K562 (cell line): Measurements from ENCODE around the gene TENT4B. TPM values are rescaled to one million over a fixed set of nuclear protein-coding genes. Genes with fewer than 3 reads are reported as not detected.

ENCODE experiments used
- ATF1 ChIP-seq, 2 experiments: fragments of 450-650 bp in 1 of 2; IDR thresholded peaks; 2 replicates each; pipeline ENCODE4 v1.6.1; 2016; ENCODE audit warnings: missing compliant biosample characterization in 1 of 2, missing genetic modification characterization in 1 of 2
- CBFB ChIP-seq: sonication (generic); formaldehyde crosslinking; IDR thresholded peaks from 2 replicates; pipeline ENCODE4 v1.4.0; 2020; ENCODE audit warnings: mild to moderate bottlenecking, missing genetic modification reagents
- ETV1 ChIP-seq: fragments of 450-650 bp; conservative IDR thresholded peaks from 2 replicates; pipeline ENCODE4 v1.6.1; 2016; ENCODE audit warnings: missing genetic modification characterization, control low read depth, low read depth, missing compliant biosample characterization
- HDAC1 ChIP-seq, 2 experiments: fragments of 450-650 bp; IDR thresholded peaks; 2 replicates each; pipeline ENCODE4 v1.6.1; 2016 to 2017; ENCODE audit warnings: inconsistent platforms in 1 of 2, mild to moderate bottlenecking in 1 of 2, moderate library complexity in 1 of 2
- MTF1 ChIP-seq: fragments of 250-450 bp; sonication (Bioruptor Pico); IDR thresholded peaks from 2 replicates; pipeline ENCODE4 v1.9.0; 2021; ENCODE audit warnings: moderate library complexity, mild to moderate bottlenecking, inconsistent platforms, borderline replicate concordance
- SMARCB1 ChIP-seq: IDR thresholded peaks from 2 replicates; pipeline ENCODE4 v1.6.1; 2011; ENCODE audit warnings: improper control_type of control experiment, low read depth; ENCODE audit not compliant: insufficient read length
- TBP ChIP-seq: optimal IDR thresholded peaks from 2 replicates; pipeline ENCODE3; 2011; ENCODE audit warnings: low read depth, low read length, improper control_type of control experiment
- THRB ChIP-seq: fragments of 450-650 bp; formaldehyde crosslinking; conservative IDR thresholded peaks from 2 replicates; pipeline ENCODE4 v1.4.0; 2022; ENCODE audit warnings: mild to moderate bottlenecking, missing genetic modification characterization
- ZFP36 ChIP-seq: fragments of 150-350 bp; IDR thresholded peaks from 2 replicates; pipeline ENCODE4 v1.6.1; 2018; ENCODE audit warnings: low read length, low read depth; ENCODE audit not compliant: partially characterized antibody
- ZNF398 ChIP-seq: fragments of 250-450 bp; sonication (Bioruptor Pico); IDR thresholded peaks from 2 replicates; pipeline ENCODE4 v1.8.0; 2021; ENCODE audit warnings: moderate library complexity, mild to moderate bottlenecking, inconsistent platforms
- ZNF668 ChIP-seq: fragments of 250-450 bp; sonication (Bioruptor Pico); IDR thresholded peaks from 2 replicates; pipeline ENCODE4 v1.8.0; 2022; ENCODE audit warnings: mild to moderate bottlenecking, inconsistent platforms
- polyA plus RNA-seq, 8 experiments: library from polyadenylated mRNA; depleted of rRNA in 4 of 8; stranded (reverse) in 5 of 8; unstranded in 3 of 8; fragments of >200 nt; fragmentation: Nextera tagmentation in 2 of 8; fragmentation: Illumina TruSeq in 1 of 8; extraction: Ambion mirVana in 2 of 8; extraction: Trizol in 1 of 8; gene quantifications; 2 replicates each; pipeline versions ENCODE4 v1.2.1 to v1.2.3, GENCODE V29; 2011 to 2014; ENCODE audit warnings: inconsistent platforms in 1 of 8, missing spikeins in 1 of 8
- total RNA-seq, 7 experiments: library from RNA; depleted of rRNA in 6 of 7; stranded (reverse); fragments of >200 nt in 6 of 7; fragmentation: Illumina TruSeq in 2 of 7; extraction: Trizol in 2 of 7; gene quantifications; 2 replicates each; pipeline versions ENCODE4 v1.2.1 to v1.2.3, GENCODE V29; 2011 to 2021; ENCODE audit warnings: low replicate concordance in 1 of 7
- TF ChIP-seq, protein P1 (sequence below): fragments of 450-650 bp; IDR thresholded peaks from 2 replicates; pipeline ENCODE4 v1.6.1; 2016; ENCODE audit warnings: mild to moderate bottlenecking, moderate library complexity

Gene TENT4B
- total and polyA plus RNA-seq, 9 of the 15 experiments (the other 6 are each of a cell fraction or from before 2014, with no cell fraction given) = 5.2 to 8.4 (median 7.0) TPM

GRCh38 chr16:50263060-50263909 is 110.2 kb downstream of the TENT4B start (continued):
- TF ChIP-seq THRB (CRISPR knock-in tag) (no peak), ZFP36 (peak; percentile 94), TBP (peak; percentile 40), SMARCB1 (no peak), ZNF668 (CRISPR knock-in tag) (no peak), ATF1 (CRISPR knock-in tag; IDR thresholded peaks at IDR 0.05) (no peak), ATF1 (tag; IDR thresholded peaks at IDR 0.05) (no peak), ZNF398 (CRISPR knock-in tag) (no peak), MTF1 (no peak), HDAC1 (IDR thresholded peaks at IDR 0.05) (peak in 1 of 2 experiments; percentile 33; a peak in 1 of 4 replicates), CBFB (0 out of 2 replicates have a peak, but pooled peaks have one; percentile 76), ETV1 (tag) (no peak)
- TF ChIP-seq, protein P1, sequence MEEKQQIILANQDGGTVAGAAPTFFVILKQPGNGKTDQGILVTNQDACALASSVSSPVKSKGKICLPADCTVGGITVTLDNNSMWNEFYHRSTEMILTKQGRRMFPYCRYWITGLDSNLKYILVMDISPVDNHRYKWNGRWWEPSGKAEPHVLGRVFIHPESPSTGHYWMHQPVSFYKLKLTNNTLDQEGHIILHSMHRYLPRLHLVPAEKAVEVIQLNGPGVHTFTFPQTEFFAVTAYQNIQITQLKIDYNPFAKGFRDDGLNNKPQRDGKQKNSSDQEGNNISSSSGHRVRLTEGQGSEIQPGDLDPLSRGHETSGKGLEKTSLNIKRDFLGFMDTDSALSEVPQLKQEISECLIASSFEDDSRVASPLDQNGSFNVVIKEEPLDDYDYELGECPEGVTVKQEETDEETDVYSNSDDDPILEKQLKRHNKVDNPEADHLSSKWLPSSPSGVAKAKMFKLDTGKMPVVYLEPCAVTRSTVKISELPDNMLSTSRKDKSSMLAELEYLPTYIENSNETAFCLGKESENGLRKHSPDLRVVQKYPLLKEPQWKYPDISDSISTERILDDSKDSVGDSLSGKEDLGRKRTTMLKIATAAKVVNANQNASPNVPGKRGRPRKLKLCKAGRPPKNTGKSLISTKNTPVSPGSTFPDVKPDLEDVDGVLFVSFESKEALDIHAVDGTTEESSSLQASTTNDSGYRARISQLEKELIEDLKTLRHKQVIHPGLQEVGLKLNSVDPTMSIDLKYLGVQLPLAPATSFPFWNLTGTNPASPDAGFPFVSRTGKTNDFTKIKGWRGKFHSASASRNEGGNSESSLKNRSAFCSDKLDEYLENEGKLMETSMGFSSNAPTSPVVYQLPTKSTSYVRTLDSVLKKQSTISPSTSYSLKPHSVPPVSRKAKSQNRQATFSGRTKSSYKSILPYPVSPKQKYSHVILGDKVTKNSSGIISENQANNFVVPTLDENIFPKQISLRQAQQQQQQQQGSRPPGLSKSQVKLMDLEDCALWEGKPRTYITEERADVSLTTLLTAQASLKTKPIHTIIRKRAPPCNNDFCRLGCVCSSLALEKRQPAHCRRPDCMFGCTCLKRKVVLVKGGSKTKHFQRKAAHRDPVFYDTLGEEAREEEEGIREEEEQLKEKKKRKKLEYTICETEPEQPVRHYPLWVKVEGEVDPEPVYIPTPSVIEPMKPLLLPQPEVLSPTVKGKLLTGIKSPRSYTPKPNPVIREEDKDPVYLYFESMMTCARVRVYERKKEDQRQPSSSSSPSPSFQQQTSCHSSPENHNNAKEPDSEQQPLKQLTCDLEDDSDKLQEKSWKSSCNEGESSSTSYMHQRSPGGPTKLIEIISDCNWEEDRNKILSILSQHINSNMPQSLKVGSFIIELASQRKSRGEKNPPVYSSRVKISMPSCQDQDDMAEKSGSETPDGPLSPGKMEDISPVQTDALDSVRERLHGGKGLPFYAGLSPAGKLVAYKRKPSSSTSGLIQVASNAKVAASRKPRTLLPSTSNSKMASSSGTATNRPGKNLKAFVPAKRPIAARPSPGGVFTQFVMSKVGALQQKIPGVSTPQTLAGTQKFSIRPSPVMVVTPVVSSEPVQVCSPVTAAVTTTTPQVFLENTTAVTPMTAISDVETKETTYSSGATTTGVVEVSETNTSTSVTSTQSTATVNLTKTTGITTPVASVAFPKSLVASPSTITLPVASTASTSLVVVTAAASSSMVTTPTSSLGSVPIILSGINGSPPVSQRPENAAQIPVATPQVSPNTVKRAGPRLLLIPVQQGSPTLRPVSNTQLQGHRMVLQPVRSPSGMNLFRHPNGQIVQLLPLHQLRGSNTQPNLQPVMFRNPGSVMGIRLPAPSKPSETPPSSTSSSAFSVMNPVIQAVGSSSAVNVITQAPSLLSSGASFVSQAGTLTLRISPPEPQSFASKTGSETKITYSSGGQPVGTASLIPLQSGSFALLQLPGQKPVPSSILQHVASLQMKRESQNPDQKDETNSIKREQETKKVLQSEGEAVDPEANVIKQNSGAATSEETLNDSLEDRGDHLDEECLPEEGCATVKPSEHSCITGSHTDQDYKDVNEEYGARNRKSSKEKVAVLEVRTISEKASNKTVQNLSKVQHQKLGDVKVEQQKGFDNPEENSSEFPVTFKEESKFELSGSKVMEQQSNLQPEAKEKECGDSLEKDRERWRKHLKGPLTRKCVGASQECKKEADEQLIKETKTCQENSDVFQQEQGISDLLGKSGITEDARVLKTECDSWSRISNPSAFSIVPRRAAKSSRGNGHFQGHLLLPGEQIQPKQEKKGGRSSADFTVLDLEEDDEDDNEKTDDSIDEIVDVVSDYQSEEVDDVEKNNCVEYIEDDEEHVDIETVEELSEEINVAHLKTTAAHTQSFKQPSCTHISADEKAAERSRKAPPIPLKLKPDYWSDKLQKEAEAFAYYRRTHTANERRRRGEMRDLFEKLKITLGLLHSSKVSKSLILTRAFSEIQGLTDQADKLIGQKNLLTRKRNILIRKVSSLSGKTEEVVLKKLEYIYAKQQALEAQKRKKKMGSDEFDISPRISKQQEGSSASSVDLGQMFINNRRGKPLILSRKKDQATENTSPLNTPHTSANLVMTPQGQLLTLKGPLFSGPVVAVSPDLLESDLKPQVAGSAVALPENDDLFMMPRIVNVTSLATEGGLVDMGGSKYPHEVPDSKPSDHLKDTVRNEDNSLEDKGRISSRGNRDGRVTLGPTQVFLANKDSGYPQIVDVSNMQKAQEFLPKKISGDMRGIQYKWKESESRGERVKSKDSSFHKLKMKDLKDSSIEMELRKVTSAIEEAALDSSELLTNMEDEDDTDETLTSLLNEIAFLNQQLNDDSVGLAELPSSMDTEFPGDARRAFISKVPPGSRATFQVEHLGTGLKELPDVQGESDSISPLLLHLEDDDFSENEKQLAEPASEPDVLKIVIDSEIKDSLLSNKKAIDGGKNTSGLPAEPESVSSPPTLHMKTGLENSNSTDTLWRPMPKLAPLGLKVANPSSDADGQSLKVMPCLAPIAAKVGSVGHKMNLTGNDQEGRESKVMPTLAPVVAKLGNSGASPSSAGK = peak; percentile 74
